CD14-positive monocyte (primary cell): ENCODE measurements around the gene ATG13. TPM values are rescaled to one million over a fixed set of nuclear protein-coding genes. Genes with fewer than 3 reads are reported as not detected.

Experiments used
- DNase-seq, 3 donors: peaks; one replicate each; pipeline ENCODE4 v3.0.0-alpha.2; 2011 to 2022
- H2AFZ ChIP-seq: 2 replicates; pipeline ENCODE4 v1.6.0; 2012; ENCODE audit warnings: mild to moderate bottlenecking, low read depth, low read length, inconsistent platforms; ENCODE audit not compliant: insufficient read depth, poor library complexity, severe bottlenecking
- H3K27ac ChIP-seq, 2 donors: 1 replicate in 1 of 2; 2 replicates in 1 of 2; pipeline ENCODE4 v1.5.1; 2012 to 2013; ENCODE audit warnings: low read length in 2 of 2, control low read depth in 1 of 2, inconsistent platforms in 1 of 2, low read depth in 1 of 2, mild to moderate bottlenecking in 1 of 2
- H3K27me3 ChIP-seq, 2 donors: one replicate each; pipeline versions ENCODE4 v1.6.0 to v1.6.1; 2011 to 2013; ENCODE audit warnings: low read length in 2 of 2; ENCODE audit not compliant: control insufficient read depth in 2 of 2, insufficient read depth in 2 of 2
- H3K36me3 ChIP-seq, 2 donors: replicated peaks in 1 of 2; 1 replicate in 1 of 2; 2 replicates in 1 of 2; pipeline versions ENCODE4 v1.5.1 to v1.6.1; 2012 to 2013; ENCODE audit warnings: low read length in 2 of 2, control low read depth in 1 of 2, inconsistent platforms in 1 of 2, mild to moderate bottlenecking in 1 of 2; ENCODE audit not compliant: insufficient read depth in 2 of 2, control insufficient read depth in 1 of 2
- H3K4me1 ChIP-seq, 2 donors: 1 replicate in 1 of 2; 2 replicates in 1 of 2; pipeline versions ENCODE4 v1.5.1 to v1.6.1; 2012 to 2013; ENCODE audit warnings: low read length in 2 of 2, control low read depth in 1 of 2, inconsistent platforms in 1 of 2, mild to moderate bottlenecking in 1 of 2, moderate library complexity in 1 of 2; ENCODE audit not compliant: insufficient read depth in 2 of 2, control insufficient read depth in 1 of 2
- H3K4me2 ChIP-seq: replicated peaks from 2 replicates; pipeline ENCODE3; 2012; ENCODE audit warnings: low read length, moderate library complexity, mild to moderate bottlenecking; ENCODE audit not compliant: poor library complexity, severe bottlenecking; ENCODE audit errors: extremely low read depth
- H3K4me3 ChIP-seq, 3 experiments: fragments of 200-600 bp in 1 of 3; sonication (generic) in 1 of 3; replicated peaks in 1 of 3; 1 replicate in 2 of 3; 2 replicates in 1 of 3; pipeline ENCODE4 v1.5.1; 2011 to 2013; ENCODE audit warnings: low read length in 3 of 3, mild to moderate bottlenecking in 3 of 3, control low read depth in 2 of 3, low read depth in 2 of 3, inconsistent platforms in 1 of 3, moderate library complexity in 1 of 3
- H3K79me2 ChIP-seq: 2 replicates; pipeline ENCODE4 v1.6.0; 2012; ENCODE audit warnings: mild to moderate bottlenecking, control low read depth, inconsistent platforms, low read length, moderate library complexity; ENCODE audit not compliant: insufficient read depth
- H3K9ac ChIP-seq: 2 replicates; pipeline ENCODE4 v1.6.0; 2017; ENCODE audit warnings: low read length, mild to moderate bottlenecking; ENCODE audit not compliant: insufficient read depth, poor library complexity, severe bottlenecking
- H3K9me3 ChIP-seq, 2 donors: replicated peaks in 1 of 2; 1 replicate in 1 of 2; 2 replicates in 1 of 2; pipeline versions ENCODE4 v1.5.1 to v1.6.1; 2012 to 2013; ENCODE audit warnings: low read length in 2 of 2, control low read depth in 1 of 2; ENCODE audit not compliant: control insufficient read depth in 1 of 2, insufficient read depth in 1 of 2
- H4K20me1 ChIP-seq: 2 replicates; pipeline ENCODE4 v1.6.0; 2012; ENCODE audit warnings: mild to moderate bottlenecking, low read length, control low read depth, moderate library complexity; ENCODE audit not compliant: insufficient read depth
- H3K27ac Mint-ChIP-seq, 7 donors: one replicate each; pipeline ENCODE4 v1.8.0; 2020; ENCODE audit warnings: mild to moderate bottlenecking in 7 of 7, mixed read lengths in 7 of 7, moderate library complexity in 6 of 7, inconsistent platforms in 2 of 7
- H3K27me3 Mint-ChIP-seq, 3 donors: one replicate each; pipeline ENCODE4 v1.8.0; 2021 to 2022; ENCODE audit warnings: low read depth in 3 of 3, mild to moderate bottlenecking in 3 of 3, mixed read lengths in 3 of 3, moderate library complexity in 3 of 3, inconsistent platforms in 1 of 3
- H3K36me3 Mint-ChIP-seq, 2 donors: one replicate each; pipeline ENCODE4 v1.8.0; 2020; ENCODE audit warnings: mixed read lengths in 2 of 2, inconsistent platforms in 1 of 2, mild to moderate bottlenecking in 1 of 2
- H3K4me1 Mint-ChIP-seq: one replicate; pipeline ENCODE4 v1.8.0; 2020; ENCODE audit warnings: mild to moderate bottlenecking, mixed read lengths
- H3K4me3 Mint-ChIP-seq, 2 donors: one replicate each; pipeline ENCODE4 v1.8.0; 2020; ENCODE audit warnings: mild to moderate bottlenecking in 2 of 2, mixed read lengths in 2 of 2, moderate library complexity in 1 of 2
- H3K9me3 Mint-ChIP-seq, 7 donors: one replicate each; pipeline ENCODE4 v1.8.0; 2020 to 2022; ENCODE audit warnings: mixed read lengths in 7 of 7, mild to moderate bottlenecking in 6 of 7, moderate library complexity in 6 of 7, inconsistent platforms in 2 of 7
- WGBS: methylation state at CpG from one replicate; pipeline ENCODE4 v1.1.5; 2013; ENCODE audit warnings: missing lambda C conversion rate; ENCODE audit not compliant: insufficient coverage; 5-methylcytosine and 5-hydroxymethylcytosine counted together
- intact Hi-C, 2 donors: fragments of 100-400 bp; cut with micrococcal nuclease; formaldehyde crosslinking; loops; one replicate each; pipeline versions ENCODE4 v1.15.0 to v1.15.1; 2023
- polyA plus RNA-seq, 3 donors: library from polyadenylated mRNA; depleted of rRNA in 1 of 3; unstranded in 2 of 3; stranded (reverse) in 1 of 3; fragments of 300-500 nt in 2 of 3; fragments of >200 nt in 1 of 3; fragmentation: Illumina TruSeq in 2 of 3; gene quantifications; 1 replicate in 2 of 3; 2 replicates in 1 of 3; pipeline ENCODE4 v1.2.3, GENCODE V29; 2012 to 2021
- TF ChIP-seq, protein P1 (sequence below): fragments of 200-600 bp; IDR thresholded peaks from one replicate; pipeline ENCODE4 v1.8.0; 2022; ENCODE audit warnings: antibody characterized with exemption, mild to moderate bottlenecking

ATG13 gene
- polyA plus RNA-seq, 3 donors: 33.7 to 55.5 (median 51.2) TPM

GRCh38 chr11:46612326-46612725 is 5.0 kb upstream of the ATG13 start:
- H2AFZ ChIP-seq: no peak overlapping the region
- WGBS: no CpG with 5 or more reads among the region's 2 CpGs
- no peak overlapping the region for H3K4me2 ChIP-seq

GRCh38 chr11:46615756-46616155 is 1.6 kb upstream of the ATG13 start:
- intact Hi-C loops: loop anchor here (5.0 to 10.0 kb wide), 4 partner anchors 87 to 701 kb away; partner anchors contain the start of genes ARFGAP2 (in 1 of the 2), ARHGAP1 (in 1 of the 2), MDK (in 1 of the 2) and PEX16 (in 1 of the 2)
- H4K20me1 ChIP-seq: peaks cover 11% of the 10 kb centered on the region
- Mint-ChIP-seq H3K9me3 (no peaks in the 10 kb centered on the region), H3K27ac (peak overlapping the region in 4 of 7 donors; percentile 20 to 99 (median 56)), H3K4me3 (no peak overlapping the region), H3K27me3 (no peaks in the 10 kb centered on the region), H3K36me3 (peaks cover 4 to 10% of the 10 kb centered on the region in 2 donors), H3K4me1 (peaks cover 29% of the 10 kb centered on the region)
- H3K9me3 ChIP-seq: no peaks in the 10 kb centered on the region
- DNase-seq: no peak
- H2AFZ ChIP-seq: no peak overlapping the region
- no peak overlapping the region for H3K9ac ChIP-seq
- peaks cover 7 to 8% of the 10 kb centered on the region in 2 donors for H3K36me3 ChIP-seq
- H3K27ac ChIP-seq: peak overlapping the region in 1 of 2 donors; percentile 99
- H3K4me1 ChIP-seq: peaks cover 17 to 25% of the 10 kb centered on the region in 2 donors
- no peak overlapping the region for H3K4me3 ChIP-seq
- TF ChIP-seq, protein P1, sequence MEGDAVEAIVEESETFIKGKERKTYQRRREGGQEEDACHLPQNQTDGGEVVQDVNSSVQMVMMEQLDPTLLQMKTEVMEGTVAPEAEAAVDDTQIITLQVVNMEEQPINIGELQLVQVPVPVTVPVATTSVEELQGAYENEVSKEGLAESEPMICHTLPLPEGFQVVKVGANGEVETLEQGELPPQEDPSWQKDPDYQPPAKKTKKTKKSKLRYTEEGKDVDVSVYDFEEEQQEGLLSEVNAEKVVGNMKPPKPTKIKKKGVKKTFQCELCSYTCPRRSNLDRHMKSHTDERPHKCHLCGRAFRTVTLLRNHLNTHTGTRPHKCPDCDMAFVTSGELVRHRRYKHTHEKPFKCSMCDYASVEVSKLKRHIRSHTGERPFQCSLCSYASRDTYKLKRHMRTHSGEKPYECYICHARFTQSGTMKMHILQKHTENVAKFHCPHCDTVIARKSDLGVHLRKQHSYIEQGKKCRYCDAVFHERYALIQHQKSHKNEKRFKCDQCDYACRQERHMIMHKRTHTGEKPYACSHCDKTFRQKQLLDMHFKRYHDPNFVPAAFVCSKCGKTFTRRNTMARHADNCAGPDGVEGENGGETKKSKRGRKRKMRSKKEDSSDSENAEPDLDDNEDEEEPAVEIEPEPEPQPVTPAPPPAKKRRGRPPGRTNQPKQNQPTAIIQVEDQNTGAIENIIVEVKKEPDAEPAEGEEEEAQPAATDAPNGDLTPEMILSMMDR: no peak
- H3K79me2 ChIP-seq: peaks cover 51% of the 10 kb centered on the region
- H3K27me3 ChIP-seq: no peaks in the 10 kb centered on the region
- H3K4me2 ChIP-seq: no peak overlapping the region
- 100% methylated on average over 6 of the region's 7 CpGs for WGBS

More at GRCh38 chr11:46612326-46612725, 5.0 kb upstream of the ATG13 start:
- no peak overlapping the region for H3K27ac ChIP-seq
- Mint-ChIP-seq H3K27me3 (peaks cover 0 to 1% (median 0%) of the 10 kb centered on the region in 3 donors), H3K4me1 (peaks cover 14% of the 10 kb centered on the region), H3K27ac (no peak overlapping the region), H3K36me3 (peaks cover 0 to 3% of the 10 kb centered on the region in 2 donors), H3K4me3 (no peak overlapping the region), H3K9me3 (no peaks in the 10 kb centered on the region)
- no peaks in the 10 kb centered on the region for H3K27me3 ChIP-seq
- intact Hi-C loops: loop anchor here in 1 of 2 donors (10.0 kb wide), 2 partner anchors 228 to 698 kb away; partner anchors contain the start of genes MDK and PEX16
- no peak for DNase-seq
- H3K79me2 ChIP-seq: peaks cover 16% of the 10 kb centered on the region
- no peaks in the 10 kb centered on the region for H4K20me1 ChIP-seq
- H3K9ac ChIP-seq: no peak overlapping the region
- no peaks in the 10 kb centered on the region for H3K36me3 ChIP-seq
- H3K4me1 ChIP-seq: peaks cover 4 to 7% of the 10 kb centered on the region in 2 donors
- TF ChIP-seq, protein P1: no peak
- H3K4me3 ChIP-seq: no peak overlapping the region
- no peaks in the 10 kb centered on the region for H3K9me3 ChIP-seq
